ENCODE data around the gene NEAT1. TPM values are rescaled to one million over a fixed set of nuclear protein-coding genes. Genes with fewer than 3 reads are reported as not detected.

NEAT1 gene
- 78.8 and 99.9 TPM in 2 replicates for total RNA-seq
- long read RNA-seq, full-length matches to known transcripts, result 16 of 16 reads
- long read RNA-seq, partial matches to known transcripts, result 0 of 16 reads
- long read RNA-seq, other reads (novel, unspliced or antisense), result 0 of 16 reads

GRCh38 chr11:65422633-65423515 is at the start of gene NEAT1:
TSS of gene NEAT1 (plus strand) at chr11:65422798.
- Mint-ChIP-seq H3K27ac (peak within 1 kb of the TSS; percentile 99), H3K4me3 (ENCODE audit: low read depth) (peak within 1 kb of the TSS; percentile 68), H3K4me1 (ENCODE audit: low read depth) (peaks cover 78% of the 10 kb centered on the region), H3K27me3 (no peaks in the 10 kb centered on the region), H3K9me3 (ENCODE audit: low read depth) (no peaks in the 10 kb centered on the region), H3K36me3 (ENCODE audit: insufficient read depth) (no peaks in the 10 kb centered on the region)
- DNase-seq (ENCODE audit: low spot score, unreplicated experiment), result peak; percentile 67
- TF ChIP-seq CTCF (IDR thresholded peaks at IDR 0.05; ENCODE audit: unreplicated experiment), result no peak

- Mint-ChIP-seq H3K4me3 (ENCODE audit: low read depth) (no peak overlapping the region), H3K4me1 (ENCODE audit: low read depth) (peaks cover 26% of the 10 kb centered on the region), H3K27me3 (no peaks in the 10 kb centered on the region), H3K27ac (no peak overlapping the region), H3K9me3 (ENCODE audit: low read depth) (no peaks in the 10 kb centered on the region), H3K36me3 (ENCODE audit: insufficient read depth) (no peaks in the 10 kb centered on the region)
- TF ChIP-seq CTCF (IDR thresholded peaks at IDR 0.05; ENCODE audit: unreplicated experiment), result no peak
- DNase-seq (ENCODE audit: low spot score, unreplicated experiment), result no peak
These were observed 48.6 kb upstream of the NEAT1 start for GRCh38 chr11:65373839-65374580.

- TF ChIP-seq CTCF (IDR thresholded peaks at IDR 0.05; ENCODE audit: unreplicated experiment), result no peak
- DNase-seq (ENCODE audit: low spot score, unreplicated experiment), result no peak
- Mint-ChIP-seq H3K4me3 (ENCODE audit: low read depth) (no peak overlapping the region), H3K27ac (peak overlapping the region; percentile 39), H3K27me3 (no peaks in the 10 kb centered on the region), H3K4me1 (ENCODE audit: low read depth) (peaks cover 25% of the 10 kb centered on the region), H3K9me3 (ENCODE audit: low read depth) (no peaks in the 10 kb centered on the region), H3K36me3 (ENCODE audit: insufficient read depth) (no peaks in the 10 kb centered on the region)
These were observed 47.6 kb upstream of the NEAT1 start for GRCh38 chr11:65375012-65375411.

GRCh38 chr11:65376138-65376713 is 46.4 kb upstream of the NEAT1 start:
- no peaks in the 10 kb centered on the region for H3K9me3 Mint-ChIP-seq (ENCODE audit: low read depth)
- DNase-seq (ENCODE audit: low spot score, unreplicated experiment), result no peak
- H3K4me1 Mint-ChIP-seq (ENCODE audit: low read depth), result peaks cover 21% of the 10 kb centered on the region
- H3K27me3 Mint-ChIP-seq, result no peaks in the 10 kb centered on the region
- H3K36me3 Mint-ChIP-seq (ENCODE audit: insufficient read depth), result no peaks in the 10 kb centered on the region
- H3K4me3 Mint-ChIP-seq (ENCODE audit: low read depth), result no peak overlapping the region
- no peak for TF ChIP-seq CTCF (IDR thresholded peaks at IDR 0.05; ENCODE audit: unreplicated experiment)
- no peak overlapping the region for H3K27ac Mint-ChIP-seq

GRCh38 chr11:65377036-65377435 is 45.6 kb upstream of the NEAT1 start:
- H3K4me1 Mint-ChIP-seq (ENCODE audit: low read depth), result peaks cover 21% of the 10 kb centered on the region
- H3K36me3 Mint-ChIP-seq (ENCODE audit: insufficient read depth), result no peaks in the 10 kb centered on the region
- no peak for TF ChIP-seq CTCF (IDR thresholded peaks at IDR 0.05; ENCODE audit: unreplicated experiment)
- H3K27me3 Mint-ChIP-seq, result no peaks in the 10 kb centered on the region
- no peaks in the 10 kb centered on the region for H3K9me3 Mint-ChIP-seq (ENCODE audit: low read depth)
- no peak overlapping the region for H3K4me3 Mint-ChIP-seq (ENCODE audit: low read depth)
- H3K27ac Mint-ChIP-seq, result no peak overlapping the region
- DNase-seq (ENCODE audit: low spot score, unreplicated experiment), result no peak
